ENCODE results near the gene ENDOG. TPM values are rescaled to one million over a fixed set of nuclear protein-coding genes. Genes with fewer than 3 reads are reported as not detected.
"Not testable (repeated sequence)": the region's sequence is repeated elsewhere in the genome, so short reads cannot be mapped to it uniquely, and the experiment has no call there.

Gene ENDOG
- total RNA-seq, 2 donors from 2014 or later = 33.6 to 74.4 TPM

DNA sequence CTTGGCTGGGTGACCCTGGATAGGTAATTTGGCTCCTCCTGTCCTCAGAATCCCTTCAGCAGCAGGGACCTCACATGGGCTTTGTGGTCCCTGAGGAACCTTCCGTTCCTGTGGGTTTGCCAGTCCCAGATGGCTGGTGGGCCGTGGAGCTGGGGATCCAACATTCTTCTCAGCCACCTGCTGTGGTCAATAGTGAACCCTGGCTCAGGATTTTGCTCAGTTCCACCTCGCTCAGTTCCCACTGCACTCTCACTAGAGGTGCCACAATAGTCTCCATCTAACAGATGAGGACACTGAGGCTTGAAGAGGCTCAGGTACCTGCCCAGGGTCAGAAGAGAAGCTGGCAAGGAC, 28.4 kb downstream of the ENDOG start:
- no peak for DNase-seq (ENCODE audit: low spot score)

DNA sequence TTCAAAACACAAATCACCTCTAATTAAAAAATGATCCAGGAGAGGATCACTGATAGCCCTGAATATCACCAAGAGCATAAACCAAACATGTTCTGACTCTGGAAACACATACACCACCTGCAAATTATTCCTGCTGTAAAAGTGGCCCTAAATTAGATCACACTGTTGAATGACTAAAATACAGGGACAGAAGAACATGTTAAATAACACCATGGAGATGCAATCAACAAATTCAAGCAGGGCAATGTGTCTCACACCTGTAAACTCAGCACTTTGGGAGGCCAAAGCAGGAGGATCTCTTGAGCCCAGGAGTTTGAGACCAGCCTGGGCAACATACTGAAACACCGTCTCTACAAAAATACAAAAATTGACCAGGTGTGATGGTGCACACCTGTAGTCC, 29.5 kb downstream of the ENDOG start:
- H3K36me3 ChIP-seq = no peaks in the 10 kb centered on the region

More for the DNA sequence above, 28.4 kb downstream of the ENDOG start:
- TF ChIP-seq, protein P1, sequence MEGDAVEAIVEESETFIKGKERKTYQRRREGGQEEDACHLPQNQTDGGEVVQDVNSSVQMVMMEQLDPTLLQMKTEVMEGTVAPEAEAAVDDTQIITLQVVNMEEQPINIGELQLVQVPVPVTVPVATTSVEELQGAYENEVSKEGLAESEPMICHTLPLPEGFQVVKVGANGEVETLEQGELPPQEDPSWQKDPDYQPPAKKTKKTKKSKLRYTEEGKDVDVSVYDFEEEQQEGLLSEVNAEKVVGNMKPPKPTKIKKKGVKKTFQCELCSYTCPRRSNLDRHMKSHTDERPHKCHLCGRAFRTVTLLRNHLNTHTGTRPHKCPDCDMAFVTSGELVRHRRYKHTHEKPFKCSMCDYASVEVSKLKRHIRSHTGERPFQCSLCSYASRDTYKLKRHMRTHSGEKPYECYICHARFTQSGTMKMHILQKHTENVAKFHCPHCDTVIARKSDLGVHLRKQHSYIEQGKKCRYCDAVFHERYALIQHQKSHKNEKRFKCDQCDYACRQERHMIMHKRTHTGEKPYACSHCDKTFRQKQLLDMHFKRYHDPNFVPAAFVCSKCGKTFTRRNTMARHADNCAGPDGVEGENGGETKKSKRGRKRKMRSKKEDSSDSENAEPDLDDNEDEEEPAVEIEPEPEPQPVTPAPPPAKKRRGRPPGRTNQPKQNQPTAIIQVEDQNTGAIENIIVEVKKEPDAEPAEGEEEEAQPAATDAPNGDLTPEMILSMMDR (IDR thresholded peaks at IDR 0.05) = no peak
- Histone ChIP-seq H3K27ac (no peak overlapping the region), H3K4me1 (no peaks in the 10 kb centered on the region), H3K4me3 (no peak overlapping the region), H3K27me3 (no peaks in the 10 kb centered on the region), H3K9me3 (no peaks in the 10 kb centered on the region), H3K36me3 (no peaks in the 10 kb centered on the region)

DNA sequence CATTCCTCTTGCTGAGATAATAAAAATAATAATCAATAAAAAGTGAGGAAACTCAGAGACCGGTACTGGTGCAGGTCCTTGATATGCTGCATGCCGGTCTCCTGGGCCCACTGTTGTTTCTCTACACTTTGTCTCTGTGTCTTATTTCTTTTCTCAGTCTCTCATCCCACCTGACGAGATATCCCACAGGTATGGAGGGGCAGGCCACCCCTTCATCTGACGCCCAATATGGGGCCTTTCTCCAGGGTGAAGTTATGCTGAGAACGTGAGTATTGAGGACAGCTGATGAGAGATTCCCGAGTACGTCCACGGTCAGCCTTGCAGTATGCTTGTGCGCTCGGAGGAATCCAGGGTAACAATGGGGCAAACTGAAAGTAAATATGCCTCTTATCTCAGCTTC, 32.7 kb downstream of the ENDOG start:
- H3K4me3 ChIP-seq; H3K27me3 ChIP-seq; DNase-seq (ENCODE audit: low spot score); H3K27ac ChIP-seq; H3K4me1 ChIP-seq; H3K36me3 ChIP-seq; H3K9me3 ChIP-seq: not testable (repeated sequence)

More for the DNA sequence above, 29.5 kb downstream of the ENDOG start:
- TF ChIP-seq, protein P1 (IDR thresholded peaks at IDR 0.05) = no peak
- no peak overlapping the region for H3K4me3 ChIP-seq
- DNase-seq (ENCODE audit: low spot score) = no peak
- no peaks in the 10 kb centered on the region for H3K4me1 ChIP-seq
- no peak overlapping the region for H3K27ac ChIP-seq
- no peaks in the 10 kb centered on the region for H3K9me3 ChIP-seq
- no peaks in the 10 kb centered on the region for H3K27me3 ChIP-seq

DNA sequence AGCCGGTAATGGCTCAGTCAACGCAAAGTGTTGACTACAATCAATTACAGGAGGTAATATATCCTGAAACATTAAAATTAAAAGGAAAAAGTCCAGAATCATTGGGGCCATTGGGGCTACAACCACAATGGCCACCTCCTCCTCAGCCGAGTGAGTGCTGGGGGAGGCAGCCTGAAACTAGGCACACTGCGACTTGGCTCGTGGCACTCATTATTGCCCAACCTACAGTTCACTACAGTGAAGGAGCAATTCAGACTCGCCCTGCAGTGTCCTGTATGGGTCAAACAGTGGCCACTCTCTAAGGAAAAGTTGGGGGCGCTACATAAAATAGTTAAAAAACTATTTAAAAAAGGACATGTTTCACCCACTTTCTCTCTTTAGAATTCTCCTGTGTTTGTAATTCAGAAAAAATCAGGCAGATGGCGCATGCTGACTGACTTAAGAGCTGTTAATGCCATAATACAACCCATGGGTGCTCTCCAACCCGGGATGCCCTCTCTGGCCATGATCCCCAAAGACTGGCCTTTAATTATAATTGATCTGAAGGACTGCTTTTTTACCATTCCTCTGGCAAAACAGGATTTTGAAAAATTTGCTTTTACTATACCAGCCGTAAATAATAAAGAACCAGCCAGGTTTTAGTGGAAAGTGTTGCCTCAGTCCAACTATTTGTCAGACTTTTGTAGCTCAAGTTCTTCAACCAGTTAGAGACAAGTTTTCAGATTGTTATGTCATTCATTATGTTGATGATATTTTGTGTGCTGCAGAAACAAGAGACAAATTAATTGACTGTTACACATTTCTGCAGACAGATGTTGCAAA, 33.7 kb downstream of the ENDOG start:
- H3K27me3 ChIP-seq; DNase-seq (ENCODE audit: low spot score); H3K9me3 ChIP-seq; H3K27ac ChIP-seq; H3K36me3 ChIP-seq; H3K4me3 ChIP-seq; H3K4me1 ChIP-seq: not testable (repeated sequence)
- TF ChIP-seq, protein P1 (IDR thresholded peaks at IDR 0.05) = peak; percentile 28 to 69

DNA sequence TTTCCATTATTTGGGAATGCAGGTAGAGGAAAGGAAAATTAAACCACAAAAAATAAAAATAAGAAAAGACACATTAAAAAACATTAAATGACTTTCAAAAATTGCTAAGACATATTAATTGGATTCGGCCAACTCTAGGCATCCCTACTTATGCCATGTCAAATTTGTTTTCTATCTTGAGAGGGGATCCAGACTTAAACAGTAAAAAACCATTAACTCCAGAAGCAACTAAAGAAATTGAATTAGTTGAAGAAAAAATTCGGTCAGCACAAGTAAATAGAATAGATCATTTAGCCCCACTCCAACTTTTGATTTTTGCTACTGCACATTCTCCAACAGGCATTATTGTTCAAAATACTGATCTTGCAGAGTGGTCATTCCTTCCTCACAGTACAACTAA, 34.3 kb downstream of the ENDOG start:
- H3K4me1 ChIP-seq; H3K27ac ChIP-seq; H3K4me3 ChIP-seq; H3K36me3 ChIP-seq; DNase-seq (ENCODE audit: low spot score); H3K9me3 ChIP-seq; H3K27me3 ChIP-seq: not testable (repeated sequence)

DNA sequence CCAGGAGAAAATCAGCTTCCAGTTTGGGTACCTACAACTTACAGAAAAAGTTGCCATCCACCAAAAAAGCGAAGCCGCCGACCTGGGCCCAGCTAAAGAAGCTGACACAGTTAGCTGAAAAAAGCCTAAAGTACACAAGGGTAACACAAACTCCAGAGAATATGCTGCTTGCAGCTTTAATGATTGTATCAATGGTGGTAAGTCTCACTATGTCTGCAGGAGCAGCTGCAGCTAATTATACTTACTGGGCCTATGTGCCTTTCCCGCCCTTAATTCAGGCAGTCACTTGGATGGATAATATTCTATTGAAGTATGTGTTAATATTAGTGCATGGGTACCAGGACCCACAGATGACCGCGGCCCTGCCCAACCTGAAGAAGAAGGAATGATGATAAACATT, 36.2 kb downstream of the ENDOG start:
- H3K27me3 ChIP-seq; H3K4me1 ChIP-seq; H3K27ac ChIP-seq; DNase-seq (ENCODE audit: low spot score); H3K36me3 ChIP-seq; H3K9me3 ChIP-seq; H3K4me3 ChIP-seq: not testable (repeated sequence)

DNA sequence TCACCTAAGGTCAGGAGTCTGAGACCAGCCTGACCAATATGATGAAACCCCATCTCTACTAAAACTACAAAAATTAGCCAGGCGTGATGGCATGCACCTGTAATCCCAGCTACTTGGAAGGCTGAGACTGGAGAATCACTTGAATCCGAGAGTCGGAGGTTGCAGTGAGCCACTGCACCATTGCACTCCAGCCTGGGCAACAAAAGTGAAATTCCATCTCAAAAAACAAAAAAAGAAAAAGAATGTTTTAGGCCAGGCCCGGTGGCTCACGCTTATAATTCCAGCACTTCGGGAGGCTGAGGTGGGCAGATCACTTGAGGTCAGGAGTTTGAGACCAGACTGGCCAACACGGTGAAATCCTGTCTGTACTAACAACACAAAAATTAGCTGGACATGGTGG, 40.2 kb downstream of the ENDOG start:
- H3K27me3 ChIP-seq; H3K9me3 ChIP-seq; DNase-seq (ENCODE audit: low spot score); H3K36me3 ChIP-seq; H3K4me1 ChIP-seq; H3K27ac ChIP-seq; H3K4me3 ChIP-seq: not testable (repeated sequence)

DNA sequence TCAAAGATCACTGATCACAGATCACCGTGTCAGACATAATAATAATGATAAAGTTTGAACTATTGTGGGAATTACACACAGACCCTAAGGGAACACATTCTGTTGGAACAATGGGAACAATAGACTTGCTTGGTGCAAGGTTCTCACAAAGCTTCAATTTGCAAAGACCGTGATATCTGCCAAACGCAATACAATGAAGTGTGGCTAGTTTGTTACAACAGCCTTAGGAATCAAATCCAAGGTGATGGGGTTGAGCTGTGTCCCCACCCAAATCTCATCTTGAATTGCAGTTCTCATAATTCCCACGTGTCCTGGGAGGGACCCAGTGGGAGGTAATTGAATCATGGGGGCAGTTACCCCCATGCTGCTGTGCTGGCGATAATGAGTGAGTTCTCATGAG, 42.6 kb downstream of the ENDOG start:
- no peak overlapping the region for H3K4me3 ChIP-seq
- TF ChIP-seq, protein P1 (IDR thresholded peaks at IDR 0.05) = no peak
- no peaks in the 10 kb centered on the region for H3K9me3 ChIP-seq
- H3K4me1 ChIP-seq = no peaks in the 10 kb centered on the region
- DNase-seq (ENCODE audit: low spot score) = no peak
- H3K27me3 ChIP-seq = no peaks in the 10 kb centered on the region
- no peak overlapping the region for H3K27ac ChIP-seq
- no peaks in the 10 kb centered on the region for H3K36me3 ChIP-seq
